ENCODE measurements around the gene IQCH.
A peak's percentile ranks its signal among the peaks of the same experiment; 100 is the strongest.
"Not testable (repeated sequence)": the region's sequence is repeated elsewhere in the genome, so short reads cannot be mapped to it uniquely, and the experiment has no call there.

The IQCH gene

DNA sequence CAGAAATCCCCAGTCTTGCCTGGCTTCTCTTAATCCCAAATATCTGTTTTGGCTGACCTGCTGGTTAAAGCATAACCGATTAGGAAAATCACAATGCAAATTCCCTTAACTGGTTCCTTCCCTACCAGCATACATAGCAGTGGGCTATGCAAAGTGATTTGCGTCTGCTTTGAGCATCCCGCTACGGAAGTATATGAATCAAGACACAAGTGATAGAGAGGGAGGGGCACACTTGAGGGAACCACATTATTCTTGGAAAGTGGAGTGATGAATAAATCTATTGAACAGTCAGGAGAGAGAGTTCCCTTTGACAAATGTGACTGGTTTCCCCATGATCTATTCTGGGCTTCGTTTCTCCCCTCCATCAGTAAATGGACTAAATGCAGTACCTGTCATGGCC lies 146.8 kb downstream of the IQCH start:
- no peak for DNase-seq

DNA sequence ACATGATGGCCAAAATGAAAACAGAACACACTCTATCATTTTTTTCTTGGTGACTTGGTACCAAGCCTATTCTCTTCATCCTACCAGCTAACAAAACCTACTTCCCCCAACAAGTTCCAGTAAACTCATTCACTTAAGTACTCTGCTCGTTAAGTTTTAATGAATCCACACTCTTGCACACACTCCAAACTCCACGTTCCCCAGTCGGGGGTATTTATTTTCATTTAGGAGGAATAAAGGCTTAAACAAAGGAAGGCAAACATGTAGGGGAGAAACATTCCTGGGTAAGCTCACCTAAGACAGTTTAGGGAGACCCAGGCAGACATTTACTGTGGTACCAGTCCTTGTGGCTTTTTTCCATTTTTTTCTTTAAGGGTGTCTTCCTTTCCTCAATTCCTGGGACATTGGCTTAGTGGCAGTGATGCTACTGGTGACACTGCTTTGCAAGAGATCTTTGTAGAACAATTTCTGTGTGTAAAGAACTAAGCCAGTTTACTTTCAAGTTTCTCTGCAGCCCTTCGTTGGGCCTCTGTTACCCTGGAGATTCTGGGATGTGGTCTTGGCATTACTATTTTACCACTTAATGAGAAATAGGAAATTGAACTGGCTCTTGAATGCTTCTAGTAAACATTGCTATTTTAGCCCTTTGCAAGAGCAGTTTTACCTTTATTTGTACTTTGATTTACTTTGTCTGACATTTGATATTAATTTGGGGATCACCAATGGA lies 149.0 kb downstream of the IQCH start:
- no peak for DNase-seq

DNA sequence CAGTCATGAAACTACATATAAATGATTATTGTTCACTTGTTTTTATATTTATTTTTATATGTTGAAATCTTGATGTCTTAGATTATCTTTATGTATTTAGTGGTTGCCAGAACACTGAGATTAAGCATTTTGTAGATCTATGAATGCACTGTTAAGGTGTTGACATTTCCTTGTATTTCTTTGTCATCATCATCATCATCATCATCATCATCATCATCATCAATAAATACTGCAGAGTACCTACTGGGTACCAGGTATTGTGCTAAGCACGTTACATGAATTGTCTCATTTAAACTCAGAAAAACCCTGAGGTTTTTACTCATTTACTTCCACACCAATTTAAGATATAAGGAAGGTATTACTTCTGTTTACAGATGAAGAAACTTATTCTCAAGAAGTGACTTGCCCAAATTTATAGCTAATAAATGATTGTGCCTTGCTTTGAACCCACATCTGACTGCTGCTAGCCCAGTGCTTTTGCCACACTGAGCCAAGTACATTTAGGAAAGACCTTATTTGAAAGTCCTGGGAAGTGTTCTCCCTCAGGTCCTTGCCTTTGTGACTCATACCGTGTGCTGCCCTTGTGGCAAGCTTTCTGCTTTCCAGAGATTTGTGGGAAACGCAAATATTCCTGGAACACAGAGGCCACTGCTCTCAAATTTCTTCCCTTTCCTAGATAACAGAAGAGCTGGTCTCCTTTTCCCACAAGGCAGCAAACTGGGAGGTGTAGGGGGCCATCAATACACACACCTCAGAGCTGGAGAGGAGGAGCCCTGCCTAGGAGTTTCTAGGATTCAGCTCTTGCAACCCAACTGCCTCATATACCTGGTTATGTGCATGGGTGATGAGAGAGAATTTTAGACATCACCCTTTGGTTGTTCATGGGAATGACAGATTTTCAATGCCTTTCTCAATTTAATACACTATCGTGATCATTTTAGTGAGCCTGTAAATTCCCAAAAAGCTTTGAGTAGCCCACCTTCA lies 150.9 kb downstream of the IQCH start:
- no peak for DNase-seq

GRCh38 chr15:67406257-67406861 lies 151.8 kb downstream of the IQCH start:
- no peak for DNase-seq

GRCh38 chr15:67407786-67408185 lies 153.2 kb downstream of the IQCH start:
- DNase-seq, result peak; percentile 77

GRCh38 chr15:67409175-67409574 lies 154.6 kb downstream of the IQCH start:
- DNase-seq, result peak; percentile 79

DNA sequence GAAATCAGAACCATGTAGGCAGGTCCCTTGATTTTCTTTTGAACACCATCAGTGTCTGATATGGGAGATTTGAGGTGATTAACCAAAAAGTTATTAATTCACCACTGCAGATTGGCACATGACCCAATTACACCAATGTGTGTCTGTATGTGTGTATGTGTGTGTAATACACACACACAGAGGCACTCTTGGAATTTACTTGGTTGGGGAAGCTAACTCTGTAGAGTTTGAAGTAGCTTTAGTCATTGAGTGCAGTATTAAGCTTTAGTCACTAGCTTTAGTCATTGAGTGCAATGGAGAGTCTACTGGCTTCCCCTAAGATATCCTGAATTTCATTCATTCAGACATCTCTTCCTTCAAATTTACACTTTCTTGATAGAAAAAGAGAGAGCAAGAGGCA lies 156.9 kb downstream of the IQCH start:
- DNase-seq, result no peak

- DNase-seq, result no peak
Measured at GRCh38 chr15:67413770-67414390, 159.3 kb downstream of the IQCH start.

- no peak for DNase-seq
Measured at GRCh38 chr15:67415181-67415580, 160.6 kb downstream of the IQCH start.

GRCh38 chr15:67416891-67417290 lies 162.3 kb downstream of the IQCH start:
- no peak for DNase-seq

- no peak for DNase-seq
Measured at GRCh38 chr15:67419705-67420104, 165.1 kb downstream of the IQCH start.

DNA sequence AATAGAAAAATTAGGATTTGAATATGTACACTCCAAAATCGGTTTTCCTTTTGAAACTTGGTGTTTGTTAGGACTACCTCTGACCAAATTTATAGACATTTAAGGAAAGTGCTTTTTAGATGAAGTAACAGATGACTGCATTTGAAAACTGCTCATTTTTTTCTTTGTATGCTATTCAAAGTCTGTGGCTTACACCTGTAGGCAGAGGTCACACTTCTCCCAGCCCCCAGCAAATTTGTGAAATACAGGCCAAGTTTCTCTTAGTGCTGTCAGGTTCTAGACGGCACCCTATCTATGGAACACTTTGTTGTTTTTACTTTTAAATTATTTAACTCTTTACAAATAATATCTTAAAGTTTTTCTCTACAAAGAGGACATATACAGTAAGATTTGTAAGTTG lies 165.6 kb downstream of the IQCH start:
- DNase-seq, result no peak

DNA sequence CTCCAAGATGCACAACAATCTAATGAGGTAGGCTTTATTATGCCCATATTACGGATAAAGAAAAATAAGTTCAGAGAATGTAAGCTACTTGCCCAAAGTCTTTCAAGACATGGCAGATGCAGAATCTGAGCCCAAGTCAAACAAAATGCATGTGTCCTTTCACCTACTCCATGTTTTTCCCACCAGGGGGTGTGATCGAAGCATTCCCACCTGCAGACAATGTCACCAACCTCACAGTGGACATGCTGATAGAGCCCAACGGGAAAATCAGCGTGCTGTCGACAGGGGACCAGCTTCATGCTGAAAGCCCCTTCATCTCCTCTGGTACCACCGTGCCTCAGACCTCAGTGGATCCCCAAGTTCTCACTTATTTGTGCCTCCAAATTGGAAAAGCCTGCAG lies 166.5 kb downstream of the IQCH start:
- peak; percentile 31 for DNase-seq

DNA sequence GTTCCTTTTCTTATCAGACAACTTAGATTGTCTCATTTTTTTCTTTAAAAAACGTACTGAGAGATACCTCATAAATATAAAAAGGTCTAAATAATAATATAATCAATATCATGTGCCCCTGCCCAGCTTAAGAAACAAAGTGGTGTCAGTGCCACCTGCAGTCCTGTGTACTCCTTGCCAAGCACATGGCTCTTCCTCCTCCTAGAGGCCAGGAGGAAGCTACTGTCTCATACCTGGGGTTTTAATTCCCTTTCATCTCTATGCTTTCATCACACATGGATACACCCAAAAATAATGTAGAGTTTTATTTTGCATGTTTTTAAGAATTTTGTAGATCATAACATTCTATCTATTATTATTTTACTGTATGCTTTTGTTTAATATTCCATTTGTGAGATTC lies 167.7 kb downstream of the IQCH start:
- peak; percentile 4 for DNase-seq

GRCh38 chr15:67433495-67434099 lies 179.0 kb downstream of the IQCH start:
- peak; percentile 12 for DNase-seq

GRCh38 chr15:67436351-67437250 lies 182.0 kb downstream of the IQCH start:
- DNase-seq, result not testable (repeated sequence)

DNA sequence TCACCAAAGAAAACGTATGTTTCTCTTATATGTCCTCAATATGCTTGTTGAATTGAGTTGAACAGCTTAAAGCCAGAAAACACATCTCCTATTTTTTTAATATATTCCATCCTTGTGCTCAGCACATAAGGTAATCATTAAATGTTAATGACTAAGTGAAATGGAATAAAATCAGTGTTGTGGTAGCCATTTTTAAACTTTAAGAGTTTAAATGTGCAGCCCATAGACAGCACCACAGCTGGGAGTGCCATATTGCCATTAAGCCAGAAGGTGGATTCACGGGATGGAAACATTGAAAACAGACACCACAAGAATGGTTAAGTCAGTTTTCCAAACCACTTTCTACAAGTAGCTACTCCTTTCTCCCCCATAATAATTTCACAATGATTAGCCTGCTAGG lies 189.5 kb downstream of the IQCH start:
- DNase-seq, result no peak

GRCh38 chr15:67446449-67446848 lies 191.9 kb downstream of the IQCH start:
- peak; percentile 3 for DNase-seq

- not testable (repeated sequence) for DNase-seq
Measured at GRCh38 chr15:67448372-67448771, 193.8 kb downstream of the IQCH start.

- DNase-seq, result not testable (repeated sequence)
Measured at GRCh38 chr15:67453703-67454102, 199.1 kb downstream of the IQCH start.
